ENCODE measurements around the gene CAMK2D.

DNA sequence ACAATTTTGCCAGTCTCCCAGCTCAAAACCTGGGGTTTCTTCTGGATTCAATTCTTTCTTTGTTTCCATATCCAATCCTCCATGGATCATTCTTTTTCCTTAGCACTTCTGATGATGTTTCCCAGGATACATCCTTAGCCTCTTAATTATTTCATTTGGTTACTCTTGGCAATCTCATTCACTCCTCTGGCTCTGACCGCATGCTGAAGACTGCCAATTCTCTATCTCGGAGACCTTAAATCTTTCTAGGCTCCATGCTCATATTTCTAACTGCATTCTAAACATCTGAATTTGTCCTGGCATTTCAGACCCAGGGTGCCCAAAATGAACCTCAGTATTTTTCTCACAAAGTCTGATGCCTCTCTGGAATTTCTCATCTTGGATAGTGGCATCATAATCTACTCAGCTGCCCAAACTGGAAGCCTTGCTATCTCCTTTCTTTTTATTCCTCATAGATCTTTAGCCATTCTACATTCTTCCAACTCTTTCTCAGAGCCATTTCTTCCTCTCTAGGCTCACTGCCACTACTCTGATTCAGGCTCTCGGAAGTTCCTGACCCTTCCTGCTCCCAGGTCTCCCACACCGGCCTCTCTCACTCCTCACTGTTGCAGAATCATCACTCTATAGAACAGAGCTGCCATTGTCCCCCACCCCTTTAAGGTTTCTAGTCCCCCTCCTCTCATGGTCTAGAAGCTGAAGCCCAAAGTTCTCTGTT lies 290.2 kb downstream of the CAMK2D start:
- TF ChIP-seq, protein P1, sequence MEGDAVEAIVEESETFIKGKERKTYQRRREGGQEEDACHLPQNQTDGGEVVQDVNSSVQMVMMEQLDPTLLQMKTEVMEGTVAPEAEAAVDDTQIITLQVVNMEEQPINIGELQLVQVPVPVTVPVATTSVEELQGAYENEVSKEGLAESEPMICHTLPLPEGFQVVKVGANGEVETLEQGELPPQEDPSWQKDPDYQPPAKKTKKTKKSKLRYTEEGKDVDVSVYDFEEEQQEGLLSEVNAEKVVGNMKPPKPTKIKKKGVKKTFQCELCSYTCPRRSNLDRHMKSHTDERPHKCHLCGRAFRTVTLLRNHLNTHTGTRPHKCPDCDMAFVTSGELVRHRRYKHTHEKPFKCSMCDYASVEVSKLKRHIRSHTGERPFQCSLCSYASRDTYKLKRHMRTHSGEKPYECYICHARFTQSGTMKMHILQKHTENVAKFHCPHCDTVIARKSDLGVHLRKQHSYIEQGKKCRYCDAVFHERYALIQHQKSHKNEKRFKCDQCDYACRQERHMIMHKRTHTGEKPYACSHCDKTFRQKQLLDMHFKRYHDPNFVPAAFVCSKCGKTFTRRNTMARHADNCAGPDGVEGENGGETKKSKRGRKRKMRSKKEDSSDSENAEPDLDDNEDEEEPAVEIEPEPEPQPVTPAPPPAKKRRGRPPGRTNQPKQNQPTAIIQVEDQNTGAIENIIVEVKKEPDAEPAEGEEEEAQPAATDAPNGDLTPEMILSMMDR (conservative IDR thresholded peaks at IDR 0.05 in 1 of 2, IDR thresholded peaks at IDR 0.05 in 1 of 2; ENCODE audit: low read depth in 1 of 2, low read length in 2 of 2), result no peak
- TF ChIP-seq EZH2 (IDR thresholded peaks at IDR 0.05; ENCODE audit: low read length, missing control alignments), result no peak

Data from fibroblast of lung (primary cell).